22Rv1 (cell line): ENCODE measurements around the gene ABHD5.

ENCODE experiments used
- H3K27ac ChIP-seq: fragments of 450-650 bp; 2 replicates; pipeline ENCODE4 v1.5.1; 2017
- CTCF ChIP-seq: fragments of 450-650 bp; IDR thresholded peaks from 2 replicates; pipeline ENCODE4 v1.5.1; 2017; ENCODE audit warnings: mild to moderate bottlenecking
- ZFX ChIP-seq: fragments of 450-650 bp; IDR thresholded peaks from 2 replicates; pipeline ENCODE4 v1.6.1; 2017; ENCODE audit warnings: antibody characterized with exemption, borderline replicate concordance

Gene ABHD5

GRCh38 chr3:43752905-43753304 is 62.2 kb downstream of the ABHD5 start:
- TF ChIP-seq ZFX (no peak), CTCF (no peak)

GRCh38 chr3:43753741-43754715 is 63.3 kb downstream of the ABHD5 start:
- TF ChIP-seq CTCF (no peak), ZFX (no peak)
- no peak overlapping the region for H3K27ac ChIP-seq

More at GRCh38 chr3:43752905-43753304, 62.2 kb downstream of the ABHD5 start:
- no peak overlapping the region for H3K27ac ChIP-seq

GRCh38 chr3:43755516-43756200 is 64.9 kb downstream of the ABHD5 start:
- no peak overlapping the region for H3K27ac ChIP-seq
- TF ChIP-seq ZFX: no peak

GRCh38 chr3:43757666-43758321 is 67.1 kb downstream of the ABHD5 start:
- H3K27ac ChIP-seq: no peak overlapping the region
- TF ChIP-seq CTCF (no peak), ZFX (no peak)

GRCh38 chr3:43758592-43759225 is 68.0 kb downstream of the ABHD5 start:
- TF ChIP-seq CTCF (no peak), ZFX (no peak)
- no peak overlapping the region for H3K27ac ChIP-seq

- H3K27ac ChIP-seq: no peak overlapping the region
- TF ChIP-seq CTCF: no peak
- no peak for TF ChIP-seq ZFX
These were observed 68.6 kb downstream of the ABHD5 start for GRCh38 chr3:43759297-43759782.

GRCh38 chr3:43759938-43760337 is 69.2 kb downstream of the ABHD5 start:
- no peak overlapping the region for H3K27ac ChIP-seq
- no peak for TF ChIP-seq CTCF
- TF ChIP-seq ZFX: no peak
